CD4-positive, alpha-beta T cell treated with Interleukin-1 beta for 1 hour (primary cell): Measurements from ENCODE around the gene ZNF594.
"Not testable (repeated sequence)": the region's sequence is repeated elsewhere in the genome, so short reads cannot be mapped to it uniquely, and the experiment has no call there.

Experiments used
- DNase-seq, 2 donors: peaks; one replicate each; pipeline ENCODE4 v3.0.0-alpha.2; 2020 to 2022

ZNF594 gene

DNA sequence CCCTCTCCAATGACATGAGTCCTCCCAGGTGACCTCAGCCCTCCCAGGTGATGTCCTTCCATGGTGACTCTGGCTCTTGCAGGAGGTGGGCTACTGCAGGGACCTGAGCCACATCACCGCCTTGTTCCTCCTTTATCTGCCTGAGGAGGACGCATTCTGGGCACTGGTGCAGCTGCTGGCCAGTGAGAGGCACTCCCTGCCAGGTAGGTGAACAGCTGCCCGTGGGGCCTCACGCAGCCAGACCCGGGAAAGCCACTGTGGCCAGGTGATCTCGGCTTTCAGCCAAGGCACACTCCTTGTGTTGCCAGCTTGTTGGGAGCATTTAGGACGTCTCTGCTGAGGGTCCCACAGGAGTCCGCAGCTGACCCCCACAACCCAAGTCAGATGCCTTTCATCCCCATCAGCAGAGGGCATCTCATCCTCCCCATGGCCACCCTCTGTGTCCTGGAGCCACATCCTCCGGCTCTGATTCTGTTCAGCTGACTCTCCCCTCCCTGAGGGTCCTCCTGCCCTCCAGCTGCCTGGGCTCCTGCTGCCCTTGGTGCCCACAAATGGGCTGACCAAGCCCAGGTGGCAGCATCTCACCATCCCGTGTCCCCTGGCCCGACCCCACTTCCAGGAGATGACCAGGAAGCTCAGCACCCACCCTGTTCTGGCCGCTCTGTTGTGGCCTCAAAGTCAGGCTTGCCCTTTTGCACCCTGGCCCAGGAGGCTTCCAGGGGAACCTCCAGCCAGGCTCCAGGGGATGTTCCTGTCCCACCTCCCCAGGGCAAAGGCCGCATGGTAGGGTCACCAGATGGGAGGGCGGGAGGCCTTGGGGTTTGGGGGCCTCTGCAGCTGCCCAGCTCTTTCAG, 55.7 kb downstream of the ZNF594 start:
- no peak for DNase-seq

DNA sequence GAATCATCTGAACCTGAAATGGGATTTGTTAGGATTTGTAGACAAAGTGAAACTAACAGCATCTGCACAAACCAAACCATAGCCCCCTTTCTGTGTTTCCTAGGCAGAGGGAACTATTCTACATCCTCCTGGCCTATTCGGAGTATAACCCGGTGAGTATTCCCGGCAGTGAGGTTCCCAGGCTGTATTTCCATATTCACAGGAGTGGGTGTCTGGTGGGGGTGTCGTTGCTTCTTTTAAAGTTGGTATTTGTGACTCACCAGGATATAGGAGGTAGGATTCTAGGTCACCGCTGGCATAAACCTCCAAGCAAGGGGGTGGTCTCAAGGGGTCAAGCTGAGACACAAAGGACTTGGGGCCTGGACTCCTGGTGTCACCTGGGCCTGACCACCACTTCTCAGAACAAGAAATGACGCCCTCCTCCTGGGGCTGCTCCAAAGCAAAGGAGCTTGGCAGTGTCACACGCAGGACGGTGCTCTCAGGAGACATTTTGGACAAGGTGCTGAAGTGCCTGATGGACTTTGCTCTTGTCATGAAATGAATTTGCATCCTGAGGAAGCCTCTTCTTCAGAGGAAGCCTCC, 56.4 kb downstream of the ZNF594 start:
- DNase-seq, result not testable (repeated sequence)

DNA sequence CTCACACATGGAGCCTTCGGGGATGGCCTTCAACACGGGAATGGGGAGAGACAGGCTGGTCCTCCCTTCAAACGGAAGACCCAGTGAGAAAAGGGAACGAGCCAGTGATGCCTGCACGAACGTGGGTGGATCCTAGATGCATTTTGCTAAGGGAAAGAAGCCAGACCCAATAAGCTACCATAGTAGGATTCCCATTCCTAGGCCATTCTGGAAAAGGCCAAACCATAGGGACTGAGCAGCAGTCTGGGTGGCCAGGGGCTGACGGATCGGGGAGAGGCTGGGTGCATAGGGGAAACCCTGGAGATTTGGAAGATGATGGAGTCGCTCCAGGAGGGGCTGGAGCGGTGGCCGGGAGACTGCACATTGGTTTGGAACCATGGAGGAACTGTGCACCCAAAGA, 57.1 kb downstream of the ZNF594 start:
- not testable (repeated sequence) for DNase-seq

DNA sequence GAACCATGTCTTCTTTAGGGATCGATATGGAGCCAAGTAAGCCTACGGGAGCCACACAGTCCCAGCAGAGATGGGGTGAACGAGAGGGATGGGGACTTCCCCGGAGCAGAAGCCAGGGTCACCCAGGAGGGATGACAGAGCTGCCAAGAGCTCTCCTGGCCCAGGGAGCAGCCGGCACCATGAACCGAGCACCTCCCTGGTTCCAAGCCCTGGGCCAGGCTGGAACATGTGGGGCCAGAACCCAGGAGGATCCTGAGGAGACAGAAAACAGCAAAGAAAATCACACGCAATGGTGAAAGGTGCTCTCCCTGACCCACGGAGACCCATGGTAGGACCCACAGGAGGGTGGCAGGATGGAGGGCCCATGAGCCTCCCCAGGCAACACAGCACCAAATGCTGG, 57.7 kb downstream of the ZNF594 start:
- DNase-seq, result not testable (repeated sequence)

DNA sequence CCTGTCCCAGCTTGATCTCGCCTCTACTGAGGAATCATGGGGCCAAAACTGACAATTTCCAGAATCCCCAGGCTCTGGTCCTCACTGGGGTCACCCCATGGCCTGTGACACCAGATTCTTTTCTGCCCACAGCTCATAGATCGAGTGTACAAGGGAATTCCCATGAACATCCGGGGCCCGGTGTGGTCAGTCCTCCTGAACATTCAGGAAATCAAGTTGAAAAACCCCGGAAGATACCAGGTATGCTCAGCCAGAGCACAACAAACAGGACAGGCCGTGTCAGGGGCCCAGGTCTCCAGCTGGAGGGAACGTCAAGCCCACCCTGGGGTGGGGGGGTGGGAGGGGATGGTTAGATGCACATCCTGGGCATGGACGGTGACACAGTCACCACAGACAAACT, 58.4 kb downstream of the ZNF594 start:
- no peak for DNase-seq

DNA sequence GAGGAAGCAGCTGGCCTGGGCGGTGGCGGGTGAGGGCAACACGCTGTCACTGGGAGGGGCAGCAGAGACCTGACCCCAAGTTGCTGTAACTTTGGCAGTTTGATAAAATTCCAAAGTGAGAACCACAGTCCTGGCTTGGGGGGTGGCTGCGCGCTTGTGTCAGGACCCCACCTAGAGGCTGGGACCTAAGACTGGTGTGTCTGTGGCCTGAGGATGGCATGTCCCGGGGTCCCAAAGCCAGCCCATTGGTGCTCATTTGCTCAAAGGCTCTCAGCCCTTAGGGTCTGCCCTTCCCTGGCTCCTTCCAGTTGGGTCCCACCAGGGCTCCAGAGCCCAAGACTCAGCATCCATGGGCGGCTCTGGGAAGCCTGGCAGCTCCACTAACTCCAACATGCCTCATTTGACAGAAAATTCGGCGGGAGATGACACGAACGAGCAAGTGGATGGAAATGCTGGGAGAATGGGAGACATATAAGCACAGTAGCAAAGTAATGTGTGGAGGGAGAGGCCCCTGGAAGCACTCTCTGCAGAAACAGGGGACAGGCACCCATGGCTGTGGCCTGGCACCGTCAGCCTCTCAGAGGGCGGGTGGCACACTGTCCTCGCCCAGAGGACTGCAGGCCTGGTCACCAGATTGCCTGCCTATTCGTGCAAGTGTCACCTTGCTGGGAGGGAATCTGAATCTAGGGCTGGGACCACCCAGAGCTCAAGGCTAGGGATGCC, 59.0 kb downstream of the ZNF594 start:
- DNase-seq, result not testable (repeated sequence)

DNA sequence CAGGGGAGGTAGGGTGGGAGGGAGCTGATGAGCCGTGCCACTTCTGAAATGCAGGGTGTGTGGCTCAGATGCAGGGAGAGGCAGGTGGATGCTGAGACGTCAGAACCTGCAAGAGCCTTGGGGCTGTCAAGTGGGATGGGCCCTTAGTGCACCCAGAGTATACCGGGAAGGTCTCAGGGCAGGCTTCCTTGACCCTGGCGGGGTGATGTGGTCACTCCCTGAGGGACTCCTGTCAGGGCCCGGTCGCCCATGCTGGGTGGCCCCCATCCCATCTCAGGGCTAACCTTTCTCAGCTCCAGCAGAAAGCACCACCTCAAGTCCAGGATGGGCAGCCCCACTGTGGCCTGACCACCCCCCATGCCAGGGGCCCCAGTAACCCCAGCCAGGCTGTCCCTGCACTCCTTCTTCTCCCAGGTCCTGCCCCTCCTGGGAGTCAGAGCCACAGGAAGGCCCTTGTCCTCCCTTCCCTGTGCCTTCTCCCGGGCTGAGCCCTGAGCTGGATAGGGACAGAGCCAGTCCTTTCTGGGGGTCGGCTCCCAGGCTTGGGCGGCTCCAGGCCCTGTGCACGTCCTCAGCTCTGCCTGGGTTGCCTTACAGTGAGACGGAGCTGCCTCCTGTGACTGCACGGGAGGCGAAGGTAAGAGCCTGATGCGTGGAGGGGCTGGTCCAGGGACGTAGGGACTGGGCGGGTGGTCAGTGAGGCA, 59.7 kb downstream of the ZNF594 start:
- not testable (repeated sequence) for DNase-seq

DNA sequence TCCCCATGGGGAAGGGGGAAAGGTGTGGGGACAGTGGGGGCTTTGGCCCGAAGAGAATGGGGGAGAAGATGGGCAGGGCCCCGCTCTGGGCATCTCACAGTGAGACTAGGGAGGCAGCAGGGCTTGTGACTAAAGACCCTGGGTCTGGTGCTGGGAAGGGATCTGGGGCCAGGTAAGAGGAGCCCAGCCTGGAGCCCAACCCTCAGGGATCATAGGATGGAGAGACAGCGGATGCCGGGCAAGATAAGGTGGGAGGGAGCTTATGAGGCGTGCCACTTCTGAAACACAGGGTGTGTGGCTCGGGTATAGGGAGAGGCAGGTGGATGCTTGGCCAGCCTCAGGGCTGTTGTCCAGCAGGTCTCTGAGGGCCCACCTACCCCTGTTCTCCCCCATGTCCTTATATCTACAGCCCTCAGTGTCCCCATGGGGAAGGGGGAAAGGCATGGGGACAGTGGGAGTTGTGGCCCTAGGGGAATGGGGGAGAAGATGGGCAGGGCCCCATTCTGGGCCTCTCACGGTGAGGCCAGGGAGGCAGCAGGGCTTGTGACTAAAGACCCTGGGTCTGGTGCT, 60.4 kb downstream of the ZNF594 start:
- DNase-seq, result no peak

DNA sequence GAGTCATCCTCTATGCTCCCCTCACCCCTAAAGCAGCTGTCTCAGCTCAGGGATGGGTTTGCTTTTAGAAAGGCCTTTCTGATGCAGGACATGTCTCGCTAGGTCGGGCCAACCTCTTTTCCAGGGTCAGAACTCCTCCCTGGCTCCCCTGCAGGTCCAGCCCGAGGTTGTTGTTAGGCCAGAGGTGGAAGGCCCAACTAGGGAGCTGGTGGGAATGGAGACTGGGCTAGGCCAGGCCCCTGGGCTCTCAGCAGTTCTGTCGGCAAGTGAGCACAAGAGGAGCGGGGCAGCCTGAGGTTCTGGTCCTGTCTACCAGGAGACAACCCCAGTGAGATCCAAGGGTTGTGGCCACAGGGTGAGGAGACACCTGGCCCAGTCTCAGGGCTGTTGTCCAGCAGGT, 61.0 kb downstream of the ZNF594 start:
- not testable (repeated sequence) for DNase-seq

DNA sequence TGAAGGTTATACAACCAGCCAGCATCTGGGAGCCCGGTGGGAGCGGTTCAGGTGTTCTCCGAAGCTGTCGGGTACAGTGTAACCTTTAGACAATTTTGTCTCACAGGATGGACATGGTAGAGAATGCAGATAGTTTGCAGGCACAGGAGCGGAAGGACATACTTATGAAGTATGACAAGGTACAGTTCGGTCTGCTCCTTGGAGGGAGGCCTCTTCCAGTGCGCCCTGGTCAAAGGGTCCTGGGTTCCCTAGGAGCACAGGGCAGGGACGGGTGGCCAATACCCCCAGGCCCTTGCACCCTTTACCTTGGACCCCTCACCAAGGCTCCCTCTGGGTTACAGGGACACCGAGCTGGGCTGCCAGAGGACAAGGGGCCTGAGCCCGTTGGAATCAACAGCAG, 61.4 kb downstream of the ZNF594 start:
- not testable (repeated sequence) for DNase-seq

DNA sequence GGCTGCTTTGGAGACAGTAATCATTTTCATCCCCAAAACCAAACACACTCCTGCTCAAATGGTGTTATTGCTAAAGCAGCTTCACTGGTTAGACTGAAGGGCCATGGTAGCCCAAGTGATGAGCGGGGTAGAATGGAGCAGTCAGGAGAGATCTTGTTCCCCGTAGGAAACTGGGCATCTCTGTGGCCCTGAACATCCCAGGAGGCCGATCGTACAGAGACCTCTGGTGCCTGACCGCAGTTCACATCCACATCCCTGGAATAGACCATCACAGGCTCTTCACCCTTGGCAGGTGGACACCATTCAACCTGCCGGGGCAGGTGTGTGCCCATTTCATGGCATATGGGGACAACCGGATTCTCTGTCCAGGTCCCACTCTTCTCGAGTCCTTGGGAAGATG, 61.9 kb downstream of the ZNF594 start:
- DNase-seq, result not testable (repeated sequence)
